ENCODE data around the gene BABAM2.

DNA sequence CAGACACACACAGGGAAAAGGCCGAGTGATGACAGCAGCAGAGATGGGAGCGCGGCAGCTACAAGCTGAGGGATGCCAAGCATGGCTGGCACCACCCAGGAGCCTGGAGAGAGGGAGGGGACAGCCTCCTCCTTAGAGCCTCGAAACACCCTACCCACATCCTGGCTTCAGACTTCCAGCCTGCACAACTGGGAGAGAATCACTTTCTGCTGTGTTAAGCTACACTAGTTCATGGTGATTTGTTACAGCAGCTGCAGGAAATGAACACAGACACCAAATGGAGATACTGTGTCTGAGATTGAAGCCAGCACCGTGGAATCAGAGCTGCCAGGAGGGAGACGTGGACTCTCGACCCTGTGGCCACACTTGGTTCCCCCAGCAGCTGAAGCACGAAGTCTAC is 474.6 kb downstream of the BABAM2 start:
- TF ChIP-seq, protein P1, sequence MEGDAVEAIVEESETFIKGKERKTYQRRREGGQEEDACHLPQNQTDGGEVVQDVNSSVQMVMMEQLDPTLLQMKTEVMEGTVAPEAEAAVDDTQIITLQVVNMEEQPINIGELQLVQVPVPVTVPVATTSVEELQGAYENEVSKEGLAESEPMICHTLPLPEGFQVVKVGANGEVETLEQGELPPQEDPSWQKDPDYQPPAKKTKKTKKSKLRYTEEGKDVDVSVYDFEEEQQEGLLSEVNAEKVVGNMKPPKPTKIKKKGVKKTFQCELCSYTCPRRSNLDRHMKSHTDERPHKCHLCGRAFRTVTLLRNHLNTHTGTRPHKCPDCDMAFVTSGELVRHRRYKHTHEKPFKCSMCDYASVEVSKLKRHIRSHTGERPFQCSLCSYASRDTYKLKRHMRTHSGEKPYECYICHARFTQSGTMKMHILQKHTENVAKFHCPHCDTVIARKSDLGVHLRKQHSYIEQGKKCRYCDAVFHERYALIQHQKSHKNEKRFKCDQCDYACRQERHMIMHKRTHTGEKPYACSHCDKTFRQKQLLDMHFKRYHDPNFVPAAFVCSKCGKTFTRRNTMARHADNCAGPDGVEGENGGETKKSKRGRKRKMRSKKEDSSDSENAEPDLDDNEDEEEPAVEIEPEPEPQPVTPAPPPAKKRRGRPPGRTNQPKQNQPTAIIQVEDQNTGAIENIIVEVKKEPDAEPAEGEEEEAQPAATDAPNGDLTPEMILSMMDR (conservative IDR thresholded peaks at IDR 0.05) = no peak
- no peak for TF ChIP-seq EZH2 (IDR thresholded peaks at IDR 0.05; ENCODE audit: low read depth)
